A549 (cell line): ENCODE results near the gene CYB5B. TPM values are rescaled to one million over a fixed set of nuclear protein-coding genes. Genes with fewer than 3 reads are reported as not detected.

Experiments used
- ATAC-seq, 2 experiments: fragments of 200-7000 bp in 1 of 2; fragments of >200 bp in 1 of 2; cut with Nextera tagmentation in 1 of 2; cut with Tn5 transposase in 1 of 2; 3 replicates each; pipeline versions ENCODE4 v1.8.0 to v1.9.1; 2018 to 2020; ENCODE audit warnings: mild to moderate bottlenecking in 1 of 2, moderate library complexity in 1 of 2
- CTCF ChIA-PET: fragments of 300-600 bp; sonication (Branson Sonifier 250); formaldehyde crosslinking; extraction: SDS; loops from one replicate; lab custom pipeline; 2021; ENCODE audit warnings: antibody characterized with exemption, inconsistent platforms; lab: Yijun Ruan, JAX
- POLR2A ChIA-PET: fragments of 350-600 bp; formaldehyde crosslinking; extraction: SDS; loops from one replicate; lab custom pipeline; 2021; ENCODE audit warnings: antibody characterized with exemption, inconsistent platforms; lab: Yijun Ruan, JAX
- DNase-seq, 2 experiments: peaks; one replicate each; pipeline versions ENCODE4 v3.0.0 to v3.0.0-alpha.2; 2011 to 2016; ENCODE audit warnings: low read depth in 1 of 2, low spot score in 1 of 2
- FAIRE-seq: peaks from 2 replicates; lab custom pipeline; 2011; peaks lifted over from hg19 to GRCh38; lab: Jason Lieb, UNC
- H3K27ac ChIP-seq, 2 experiments: fragments of >200 bp; sonication (Bioruptor Twin); formaldehyde crosslinking; 3 replicates each; pipeline ENCODE4 v1.5.1; 2016 to 2017
- H3K4me1 ChIP-seq: fragments of >200 bp; sonication (Bioruptor Twin); formaldehyde crosslinking; 3 replicates; pipeline ENCODE4 v1.6.1; 2016
- H3K4me2 ChIP-seq: fragments of >200 bp; sonication (Bioruptor Twin); formaldehyde crosslinking; 3 replicates; pipeline ENCODE4 v1.6.1; 2016
- H3K4me3 ChIP-seq: fragments of >200 bp; sonication (Bioruptor Twin); formaldehyde crosslinking; 3 replicates; pipeline ENCODE4 v1.5.1; 2016
- H3K9me3 ChIP-seq: fragments of >200 bp; sonication (Bioruptor Twin); formaldehyde crosslinking; 3 replicates; pipeline ENCODE4 v1.6.1; 2016
- CBX2 ChIP-seq: fragments of 200-600 bp; sonication (generic); IDR thresholded peaks from 2 replicates; pipeline ENCODE4 v1.6.1; 2016; ENCODE audit warnings: low read depth, mild to moderate bottlenecking, borderline replicate concordance
- CBX8 ChIP-seq: fragments of 200-600 bp; sonication (generic); IDR thresholded peaks from 2 replicates; pipeline ENCODE4 v1.6.1; 2016
- CEBPB ChIP-seq, 2 experiments: fragments of >200 bp in 1 of 2; sonication (Bioruptor Twin) in 1 of 2; formaldehyde crosslinking in 1 of 2; IDR thresholded peaks; 2 replicates each; pipeline ENCODE4 v1.6.1; 2012 to 2016
- CHD2 ChIP-seq: fragments of 150-350 bp; IDR thresholded peaks from 2 replicates; pipeline ENCODE4 v1.6.1; 2014; ENCODE audit warnings: low read length; ENCODE audit not compliant: partially characterized antibody
- CHD4 ChIP-seq: fragments of 200-600 bp; sonication (generic); IDR thresholded peaks from 2 replicates; pipeline ENCODE4 v1.6.1; 2016; ENCODE audit warnings: antibody characterized with exemption, mild to moderate bottlenecking, borderline replicate concordance
- EHF ChIP-seq: fragments of 250-450 bp; sonication (Bioruptor Pico); IDR thresholded peaks from 2 replicates; pipeline ENCODE4 v1.5.0; 2020; ENCODE audit warnings: mild to moderate bottlenecking
- FOXS1 ChIP-seq: fragments of 250-450 bp; sonication (Bioruptor Pico); IDR thresholded peaks from 2 replicates; pipeline ENCODE4 v1.5.0; 2020; ENCODE audit warnings: mild to moderate bottlenecking, moderate library complexity
- HDAC2 ChIP-seq: fragments of 200-600 bp; sonication (generic); IDR thresholded peaks from 2 replicates; pipeline ENCODE4 v1.6.1; 2016
- HEYL ChIP-seq: fragments of 250-450 bp; sonication (Bioruptor Pico); IDR thresholded peaks from 2 replicates; pipeline ENCODE4 v1.8.0; 2021; ENCODE audit warnings: mild to moderate bottlenecking, moderate library complexity
- KDM1A ChIP-seq: fragments of 200-600 bp; sonication (generic); IDR thresholded peaks from 2 replicates; pipeline ENCODE4 v1.6.1; 2016; ENCODE audit warnings: low read depth, mild to moderate bottlenecking
- KDM5A ChIP-seq: fragments of 200-600 bp; sonication (generic); IDR thresholded peaks from 2 replicates; pipeline ENCODE4 v1.6.1; 2016; ENCODE audit warnings: antibody characterized with exemption, mild to moderate bottlenecking
- NPAS2 ChIP-seq: fragments of 250-450 bp; sonication (Bioruptor Pico); IDR thresholded peaks from 2 replicates; pipeline ENCODE4 v1.8.0; 2022; ENCODE audit warnings: mild to moderate bottlenecking, moderate library complexity, borderline replicate concordance
- RAD21 ChIP-seq, 2 experiments: fragments of >200 bp in 1 of 2; sonication (Bioruptor Twin) in 1 of 2; formaldehyde crosslinking in 1 of 2; IDR thresholded peaks in 1 of 2; conservative IDR thresholded peaks in 1 of 2; 2 replicates in 1 of 2; 3 replicates in 1 of 2; pipeline ENCODE4 v1.6.1; 2012 to 2018; ENCODE audit warnings: inconsistent platforms in 1 of 2
- RFX5 ChIP-seq: fragments of 450-650 bp; IDR thresholded peaks from 2 replicates; pipeline ENCODE4 v1.7.1; 2014; ENCODE audit warnings: antibody characterized with exemption, mild to moderate bottlenecking, moderate library complexity
- TP53 ChIP-seq: fragments of 250-450 bp; sonication (Bioruptor Pico); IDR thresholded peaks from 2 replicates; pipeline ENCODE4 v1.5.0; 2021; ENCODE audit warnings: mild to moderate bottlenecking, moderate library complexity
- ZFP36 ChIP-seq: fragments of 450-650 bp; IDR thresholded peaks from 2 replicates; pipeline ENCODE4 v1.6.1; 2014; ENCODE audit warnings: borderline replicate concordance; ENCODE audit not compliant: partially characterized antibody
- WGBS: methylation state at CpG from one replicate; pipeline ENCODE4 v1.1.6; 2017; ENCODE audit errors: missing lambda C conversion rate; 5-methylcytosine and 5-hydroxymethylcytosine counted together
- polyA plus RNA-seq, 4 experiments: library from polyadenylated mRNA; depleted of rRNA in 3 of 4; stranded (reverse); fragments of >200 nt; fragmentation: RNase III in 1 of 4; extraction: RNeasy Plus Mini Kit Qiagen cat#74134 plus additional on column Dnase treatment in 1 of 4; gene quantifications; 2 replicates in 3 of 4; 3 replicates in 1 of 4; pipeline ENCODE4 v1.2.3, GENCODE V29; 2011 to 2017
- TF ChIP-seq, protein P1 (sequence below): fragments of 250-450 bp; sonication (Bioruptor Pico); IDR thresholded peaks from 2 replicates; pipeline ENCODE4 v1.5.0; 2021; ENCODE audit warnings: mild to moderate bottlenecking, moderate library complexity, borderline replicate concordance
- TF ChIP-seq, protein P2 (sequence below): fragments of >200 bp; sonication (Bioruptor Twin); formaldehyde crosslinking; IDR thresholded peaks from 2 replicates; pipeline ENCODE4 v1.6.1; 2016

The CYB5B gene
- polyA plus RNA-seq, 2 of the 4 experiments (the other 2 are of a cell fraction), result 248 to 477 TPM

DNA sequence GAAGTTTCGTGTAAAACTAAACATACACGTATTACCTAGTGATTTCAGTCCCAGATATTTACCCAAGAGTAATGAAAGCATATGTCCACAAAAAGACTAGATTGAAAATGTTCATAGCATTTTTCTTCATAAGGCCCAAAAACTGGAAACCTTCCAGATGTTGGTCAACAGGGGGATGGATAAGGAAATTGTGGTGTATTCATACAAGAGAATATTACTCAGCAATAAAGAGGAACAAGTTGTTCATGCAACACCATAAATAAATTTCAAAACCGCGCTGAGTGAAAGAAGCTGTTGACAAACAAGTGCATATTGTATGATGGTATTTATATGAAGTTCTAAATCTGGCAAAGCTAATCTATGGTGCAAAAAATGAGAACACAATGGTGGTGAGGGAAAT is 87.2 kb downstream of the CYB5B start:
- Histone ChIP-seq H3K9me3 (no peaks in the 10 kb centered on the region), H3K4me3 (no peak overlapping the region), H3K4me1 (0 out of 3 replicates have a peak, but pooled peaks cover 4% of the 10 kb centered on the region), H3K4me2 (no peak overlapping the region), H3K27ac (no peak overlapping the region)
- TF ChIP-seq, protein P1, sequence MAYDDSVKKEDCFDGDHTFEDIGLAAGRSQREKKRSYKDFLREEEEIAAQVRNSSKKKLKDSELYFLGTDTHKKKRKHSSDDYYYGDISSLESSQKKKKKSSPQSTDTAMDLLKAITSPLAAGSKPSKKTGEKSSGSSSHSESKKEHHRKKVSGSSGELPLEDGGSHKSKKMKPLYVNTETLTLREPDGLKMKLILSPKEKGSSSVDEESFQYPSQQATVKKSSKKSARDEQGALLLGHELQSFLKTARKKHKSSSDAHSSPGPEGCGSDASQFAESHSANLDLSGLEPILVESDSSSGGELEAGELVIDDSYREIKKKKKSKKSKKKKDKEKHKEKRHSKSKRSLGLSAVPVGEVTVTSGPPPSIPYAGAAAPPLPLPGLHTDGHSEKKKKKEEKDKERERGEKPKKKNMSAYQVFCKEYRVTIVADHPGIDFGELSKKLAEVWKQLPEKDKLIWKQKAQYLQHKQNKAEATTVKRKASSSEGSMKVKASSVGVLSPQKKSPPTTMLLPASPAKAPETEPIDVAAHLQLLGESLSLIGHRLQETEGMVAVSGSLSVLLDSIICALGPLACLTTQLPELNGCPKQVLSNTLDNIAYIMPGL (CRISPR knock-in tag), result no peak
- TF ChIP-seq RAD21 (conservative IDR thresholded peaks at IDR 0.05 in 1 of 2, IDR thresholded peaks at IDR 0.05 in 1 of 2), result no peak
- TF ChIP-seq CBX2, result no peak
- no peak for TF ChIP-seq CHD2
- TF ChIP-seq KDM5A, result no peak
- ChIA-PET CTCF (no interaction called here), POLR2A (no interaction called here)
- FAIRE-seq (no peak), DNase-seq (no peak), ATAC-seq (no peak)
- 92% methylated on average over 4 of the region's 4 CpGs for WGBS

DNA sequence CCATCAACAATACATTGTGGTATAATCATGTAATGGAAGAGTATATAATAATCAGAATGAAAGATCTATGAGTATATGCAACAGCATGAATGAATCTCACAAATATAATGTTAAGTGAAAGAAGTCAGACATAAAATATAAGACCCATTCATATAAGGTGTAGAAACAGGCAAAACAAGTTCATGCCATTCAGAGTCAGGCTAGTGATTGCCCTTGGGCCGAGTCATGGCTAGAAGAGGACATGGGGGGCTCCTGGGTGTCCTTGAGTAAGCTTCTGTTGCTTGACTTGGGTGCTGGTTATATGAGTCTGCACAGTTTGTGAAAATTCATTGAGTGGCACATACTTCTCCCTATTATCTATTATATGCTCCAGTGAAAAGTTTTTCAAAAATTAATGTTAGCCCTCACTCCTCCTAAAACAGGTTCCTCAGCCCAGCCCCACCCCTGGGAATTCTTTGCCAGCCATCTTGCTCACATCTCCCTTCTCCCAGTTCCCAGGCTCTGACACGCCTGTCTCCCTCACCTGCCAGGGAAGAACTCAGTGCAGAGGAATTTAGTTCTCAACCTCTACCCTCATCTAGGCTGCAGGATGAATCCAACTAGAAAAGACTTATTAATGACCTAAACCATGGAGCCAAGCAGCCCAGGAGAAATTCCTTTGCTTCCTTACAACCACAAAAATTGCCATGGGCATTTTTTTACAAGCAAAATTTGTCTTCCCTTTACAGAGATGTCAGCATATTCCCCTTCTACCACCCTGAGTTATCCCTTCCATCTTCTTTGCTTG is 89.0 kb downstream of the CYB5B start:
- H3K4me2 ChIP-seq, result no peak overlapping the region
- TF ChIP-seq EHF (CRISPR knock-in tag) (no peak), HEYL (CRISPR knock-in tag) (no peak), TP53 (CRISPR knock-in tag) (no peak), KDM5A (no peak), NPAS2 (CRISPR knock-in tag) (no peak), CEBPB (IDR thresholded peaks at IDR 0.05) (no peak), CHD4 (no peak)
- TF ChIP-seq, all 56 proteins: peak for 0
- POLR2A ChIA-PET, result interaction anchor here (0.6 to 0.9 kb wide), 2 partner anchors 16 to 121 kb away, joined by 3 to 5 read pairs; no protein-coding TSS in a partner anchor
- no peak for FAIRE-seq
- 0 out of 3 replicates have a peak, but pooled peaks cover 4% of the 10 kb centered on the region for H3K4me1 ChIP-seq
- no peaks in the 10 kb centered on the region for H3K9me3 ChIP-seq
- no peak overlapping the region for H3K27ac ChIP-seq
- no peak overlapping the region for H3K4me3 ChIP-seq
- WGBS, result 39% methylated on average over 2 of the region's 2 CpGs
- ATAC-seq, result no peak; a peak in 1 of 6 replicates
- no peak for DNase-seq
- CTCF ChIA-PET, result no interaction called here

DNA sequence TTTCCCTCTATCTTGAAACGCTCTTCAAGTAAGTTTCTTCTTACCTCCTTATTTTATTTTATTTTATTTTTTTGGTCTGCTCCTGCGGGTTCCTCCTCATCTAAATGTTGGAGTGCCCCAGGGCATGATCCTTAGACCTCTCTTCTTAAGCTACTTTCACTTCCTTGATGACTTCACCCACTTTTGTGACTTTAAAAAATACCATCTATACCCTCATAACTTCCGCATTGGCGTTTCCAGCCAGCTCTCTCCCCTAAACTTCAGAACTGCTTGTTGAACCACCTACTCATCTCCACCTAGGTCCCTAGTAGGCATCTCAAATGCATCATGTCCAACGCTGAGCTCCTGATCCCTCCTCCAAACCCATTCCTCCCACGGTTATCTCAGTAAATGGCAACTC is 89.9 kb downstream of the CYB5B start:
- no peak overlapping the region for H3K4me3 ChIP-seq
- DNase-seq, result no peak
- no peak for FAIRE-seq
- no peak overlapping the region for H3K4me2 ChIP-seq
- no peak for ATAC-seq
- no peak for TF ChIP-seq KDM1A
- TF ChIP-seq ZFP36, result no peak
- no peak for TF ChIP-seq RFX5
- TF ChIP-seq, protein P2, sequence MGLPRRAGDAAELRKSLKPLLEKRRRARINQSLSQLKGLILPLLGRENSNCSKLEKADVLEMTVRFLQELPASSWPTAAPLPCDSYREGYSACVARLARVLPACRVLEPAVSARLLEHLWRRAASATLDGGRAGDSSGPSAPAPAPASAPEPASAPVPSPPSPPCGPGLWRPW, result no peak
- TF ChIP-seq HDAC2, result no peak
- no peak for TF ChIP-seq CBX8
- no peak for TF ChIP-seq FOXS1 (CRISPR knock-in tag)
- no peak overlapping the region for H3K27ac ChIP-seq
- POLR2A ChIA-PET, result no interaction called here
- H3K9me3 ChIP-seq, result no peaks in the 10 kb centered on the region
- 0 out of 3 replicates have a peak, but pooled peaks cover 4% of the 10 kb centered on the region for H3K4me1 ChIP-seq
- 92% methylated on average over 6 of the region's 6 CpGs for WGBS
- CTCF ChIA-PET, result no interaction called here

Other genes starting within 250 kb of the CYB5B start
- 19.2 and 20.8 TPM in 2 replicates for gene SNTB2, start 237.5 kb upstream of the CYB5B start, polyA plus RNA-seq (2011; rRNA removed)
- 7.4 to 8.4 TPM (median 7.8 TPM) in 3 replicates for gene SNTB2, start 237.5 kb upstream of the CYB5B start, polyA plus RNA-seq (2017; fragmentation: RNase III; extraction: RNeasy Plus Mini Kit Qiagen cat#74134 plus additional on column Dnase treatment)
- gene VPS4A, start 113.3 kb upstream of the CYB5B start, polyA plus RNA-seq (2011; rRNA removed), result 12.9 and 18.2 TPM in 2 replicates
- 25.5 to 28.1 TPM (median 26.7 TPM) in 3 replicates for gene VPS4A, start 113.3 kb upstream of the CYB5B start, polyA plus RNA-seq (2017; fragmentation: RNase III; extraction: RNeasy Plus Mini Kit Qiagen cat#74134 plus additional on column Dnase treatment)
- gene PDF, start 94.0 kb upstream of the CYB5B start, polyA plus RNA-seq (2011; rRNA removed), result 10.0 and 16.1 TPM in 2 replicates
- gene PDF, start 94.0 kb upstream of the CYB5B start, polyA plus RNA-seq (2017; fragmentation: RNase III; extraction: RNeasy Plus Mini Kit Qiagen cat#74134 plus additional on column Dnase treatment), result 27.6 to 29.1 TPM (median 27.9 TPM) in 3 replicates
- 24.3 and 31.8 TPM in 2 replicates for gene COG8, start 85.1 kb upstream of the CYB5B start, polyA plus RNA-seq (2011; rRNA removed)
- gene COG8, start 85.1 kb upstream of the CYB5B start, polyA plus RNA-seq (2017; fragmentation: RNase III; extraction: RNeasy Plus Mini Kit Qiagen cat#74134 plus additional on column Dnase treatment), result 20.5 to 21.4 TPM (median 21.4 TPM) in 3 replicates
- 23.0 and 27.3 TPM in 2 replicates for gene NIP7, start 84.8 kb upstream of the CYB5B start, polyA plus RNA-seq (2011; rRNA removed)
- 55.9 to 64.5 TPM (median 55.9 TPM) in 3 replicates for gene NIP7, start 84.8 kb upstream of the CYB5B start, polyA plus RNA-seq (2017; fragmentation: RNase III; extraction: RNeasy Plus Mini Kit Qiagen cat#74134 plus additional on column Dnase treatment)
- 0.12 TPM in 1 of 2 replicates, not detected in the other for gene TMED6, start 72.8 kb upstream of the CYB5B start, polyA plus RNA-seq (2011; rRNA removed)
- gene TMED6, start 72.8 kb upstream of the CYB5B start, polyA plus RNA-seq (2017; fragmentation: RNase III; extraction: RNeasy Plus Mini Kit Qiagen cat#74134 plus additional on column Dnase treatment), result 0.19 to 0.44 TPM (median 0.20 TPM) in 3 replicates
- 27.3 and 29.0 TPM in 2 replicates for gene TERF2, start 38.6 kb upstream of the CYB5B start, polyA plus RNA-seq (2011; rRNA removed)
- 25.2 to 30.6 TPM (median 30.3 TPM) in 3 replicates for gene TERF2, start 38.6 kb upstream of the CYB5B start, polyA plus RNA-seq (2017; fragmentation: RNase III; extraction: RNeasy Plus Mini Kit Qiagen cat#74134 plus additional on column Dnase treatment)
- gene NFAT5, start 141.3 kb downstream of the CYB5B start, polyA plus RNA-seq (2011; rRNA removed), result 45.1 and 48.3 TPM in 2 replicates
- gene NFAT5, start 141.3 kb downstream of the CYB5B start, polyA plus RNA-seq (2017; fragmentation: RNase III; extraction: RNeasy Plus Mini Kit Qiagen cat#74134 plus additional on column Dnase treatment), result 8.2 to 9.5 TPM (median 8.3 TPM) in 3 replicates